Activated T-cell treated with anti-CD3 and anti-CD28 coated beads for 24 hours (primary cell): ENCODE results near the gene AMZ1.
"Not testable (repeated sequence)": the region's sequence is repeated elsewhere in the genome, so short reads cannot be mapped to it uniquely, and the experiment has no call there.

ENCODE experiments used
- DNase-seq: peaks from one replicate; pipeline ENCODE4 v3.0.0-alpha.2; 2020; ENCODE audit warnings: low read depth

Gene AMZ1

GRCh38 chr7:2668401-2668800, 19.6 kb upstream of the AMZ1 start:
- no peak for DNase-seq

- DNase-seq: no peak
Measured at GRCh38 chr7:2670171-2670570, 17.8 kb upstream of the AMZ1 start.

- peak; percentile 51 for DNase-seq
Measured at GRCh38 chr7:2670720-2671391, 17.1 kb upstream of the AMZ1 start.

- not testable (repeated sequence) for DNase-seq
Measured at GRCh38 chr7:2673214-2673613, 14.8 kb upstream of the AMZ1 start.

- DNase-seq: no peak
Measured at GRCh38 chr7:2673934-2674333, 14.1 kb upstream of the AMZ1 start.

- no peak for DNase-seq
Measured at GRCh38 chr7:2675256-2675764, 12.7 kb upstream of the AMZ1 start.

- DNase-seq: not testable (repeated sequence)
Measured at GRCh38 chr7:2676576-2676975, 11.4 kb upstream of the AMZ1 start.

GRCh38 chr7:2678454-2678853, 9.5 kb upstream of the AMZ1 start:
- DNase-seq: not testable (repeated sequence)

GRCh38 chr7:2679135-2680127, 8.6 kb upstream of the AMZ1 start:
- not testable (repeated sequence) for DNase-seq

GRCh38 chr7:2680256-2680655, 7.7 kb upstream of the AMZ1 start:
- DNase-seq: no peak

GRCh38 chr7:2680792-2681490, 7.1 kb upstream of the AMZ1 start:
- DNase-seq: peak; percentile 20

GRCh38 chr7:2681929-2682799, 5.8 kb upstream of the AMZ1 start:
- DNase-seq: no peak

- no peak for DNase-seq
Measured at GRCh38 chr7:2684501-2684900, 3.5 kb upstream of the AMZ1 start.

GRCh38 chr7:2686101-2686500, 1.9 kb upstream of the AMZ1 start:
- DNase-seq: no peak

- DNase-seq: no peak
Measured at GRCh38 chr7:2687338-2687869, 598 bp upstream of the AMZ1 start.

- DNase-seq: no peak
Measured at GRCh38 chr7:2688409-2689342, 674 bp downstream of the AMZ1 start.

GRCh38 chr7:2689343-2689847, 1.4 kb downstream of the AMZ1 start:
- no peak for DNase-seq

GRCh38 chr7:2689951-2690705, 2.1 kb downstream of the AMZ1 start:
- no peak for DNase-seq
